Liver (tissue), 9 donors: ENCODE data around the gene FAM98B. TPM values are rescaled to one million over a fixed set of nuclear protein-coding genes. Genes with fewer than 3 reads are reported as not detected.

ENCODE experiments used
- DNase-seq: peaks from one replicate; pipeline ENCODE4 v3.0.0-alpha.2; 2017; ENCODE audit warnings: low spot score
- H3K27ac ChIP-seq, 2 donors: one replicate each; pipeline ENCODE4 v1.7.0; 2013; ENCODE audit warnings: inconsistent platforms in 2 of 2, low read length in 2 of 2, control low read depth in 1 of 2, low read depth in 1 of 2, mild to moderate bottlenecking in 1 of 2
- H3K27me3 ChIP-seq, 4 donors: one replicate each; pipeline versions ENCODE4 v1.6.1 to v1.7.0; 2013; ENCODE audit warnings: low read length in 3 of 4, inconsistent platforms in 1 of 4, mild to moderate bottlenecking in 1 of 4, moderate library complexity in 1 of 4; ENCODE audit not compliant: control insufficient read depth in 4 of 4, insufficient read depth in 4 of 4
- H3K36me3 ChIP-seq, 4 donors: one replicate each; pipeline versions ENCODE4 v1.6.1 to v1.7.0; 2013; ENCODE audit warnings: low read length in 3 of 4, mild to moderate bottlenecking in 3 of 4, low read depth in 1 of 4, moderate library complexity in 1 of 4; ENCODE audit not compliant: control insufficient read depth in 4 of 4, insufficient read depth in 3 of 4
- H3K4me1 ChIP-seq, 4 donors: one replicate each; pipeline versions ENCODE4 v1.6.1 to v1.7.0; 2013; ENCODE audit warnings: low read length in 3 of 4, mild to moderate bottlenecking in 3 of 4, moderate library complexity in 1 of 4; ENCODE audit not compliant: control insufficient read depth in 4 of 4, insufficient read depth in 4 of 4
- H3K4me3 ChIP-seq, 3 donors: one replicate each; pipeline versions ENCODE4 v1.6.1 to v1.7.0; 2013; ENCODE audit warnings: low read length in 3 of 3, control low read depth in 1 of 3, low read depth in 1 of 3, mild to moderate bottlenecking in 1 of 3
- H3K9ac ChIP-seq, 2 donors: one replicate each; pipeline ENCODE4 v1.7.0; 2013; ENCODE audit warnings: low read length in 2 of 2, mild to moderate bottlenecking in 2 of 2, moderate library complexity in 2 of 2, control low read depth in 1 of 2, low read depth in 1 of 2
- H3K9me3 ChIP-seq, 4 donors: one replicate each; pipeline versions ENCODE4 v1.6.1 to v1.7.0; 2013; ENCODE audit warnings: low read length in 3 of 4; ENCODE audit not compliant: control insufficient read depth in 4 of 4
- ATF3 ChIP-seq: IDR thresholded peaks from 2 replicates; pipeline ENCODE4 v1.6.1; 2016; ENCODE audit warnings: antibody characterized with exemption
- CTCF ChIP-seq: fragments of 150-350 bp; IDR thresholded peaks from 2 replicates; pipeline ENCODE4 v1.5.1; 2017; ENCODE audit warnings: improper control_type of control experiment, low read depth, low read length; ENCODE audit not compliant: missing input control
- EGR1 ChIP-seq, 2 donors: IDR thresholded peaks; 2 replicates each; pipeline ENCODE4 v1.6.1; 2016 to 2018; ENCODE audit warnings: antibody characterized with exemption in 2 of 2, low read depth in 2 of 2
- FOXA1 ChIP-seq: IDR thresholded peaks from 2 replicates; pipeline ENCODE4 v1.6.1; 2016; ENCODE audit warnings: antibody characterized with exemption
- FOXA2 ChIP-seq: IDR thresholded peaks from 2 replicates; pipeline ENCODE4 v1.6.1; 2016; ENCODE audit warnings: antibody characterized with exemption
- GABPA ChIP-seq, 2 donors: IDR thresholded peaks in 1 of 2; conservative IDR thresholded peaks in 1 of 2; 2 replicates each; pipeline ENCODE4 v1.6.1; 2016; ENCODE audit warnings: antibody characterized with exemption in 2 of 2, mild to moderate bottlenecking in 1 of 2, moderate library complexity in 1 of 2
- HNF4A ChIP-seq, 2 donors: conservative IDR thresholded peaks; 2 replicates each; pipeline ENCODE4 v1.6.1; 2016; ENCODE audit warnings: antibody characterized with exemption in 2 of 2, mild to moderate bottlenecking in 2 of 2
- HNF4G ChIP-seq: IDR thresholded peaks from 2 replicates; pipeline ENCODE4 v1.6.1; 2016; ENCODE audit warnings: antibody characterized with exemption
- JUND ChIP-seq, 2 donors: IDR thresholded peaks; 2 replicates each; pipeline ENCODE4 v1.6.1; 2016; ENCODE audit warnings: antibody characterized with exemption in 2 of 2
- MAX ChIP-seq: IDR thresholded peaks from 2 replicates; pipeline ENCODE4 v1.6.1; 2016; ENCODE audit warnings: antibody characterized with exemption
- NR2F2 ChIP-seq: IDR thresholded peaks from 2 replicates; pipeline ENCODE4 v1.6.1; 2016; ENCODE audit warnings: antibody characterized with exemption
- RAD21 ChIP-seq, 2 donors: IDR thresholded peaks; 2 replicates each; pipeline ENCODE4 v1.6.1; 2016; ENCODE audit warnings: antibody characterized with exemption in 2 of 2, mild to moderate bottlenecking in 2 of 2
- REST ChIP-seq: IDR thresholded peaks from 2 replicates; pipeline ENCODE4 v1.6.1; 2016; ENCODE audit warnings: antibody characterized with exemption, mild to moderate bottlenecking
- RXRA ChIP-seq, 2 donors: IDR thresholded peaks; 2 replicates each; pipeline ENCODE4 v1.6.1; 2017 to 2018; ENCODE audit warnings: antibody characterized with exemption in 2 of 2, mild to moderate bottlenecking in 1 of 2
- SP1 ChIP-seq: IDR thresholded peaks from 2 replicates; pipeline ENCODE4 v1.6.1; 2018; ENCODE audit warnings: antibody characterized with exemption, mild to moderate bottlenecking
- TAF1 ChIP-seq: conservative IDR thresholded peaks from 2 replicates; pipeline ENCODE4 v1.6.1; 2016; ENCODE audit warnings: antibody characterized with exemption, mild to moderate bottlenecking
- YY1 ChIP-seq: IDR thresholded peaks from 2 replicates; pipeline ENCODE4 v1.6.1; 2016; ENCODE audit warnings: antibody characterized with exemption, mild to moderate bottlenecking
- ZBTB33 ChIP-seq: IDR thresholded peaks from 2 replicates; pipeline ENCODE4 v1.6.1; 2016; ENCODE audit warnings: antibody characterized with exemption
- WGBS: extraction: QIAGEN DNeasy Blood & Tissue Kit; methylation state at CpG from one replicate; pipeline ENCODE4 v1.1.7; 2013; 5-methylcytosine and 5-hydroxymethylcytosine counted together
- polyA plus RNA-seq, 2 donors: library from polyadenylated mRNA; stranded (reverse) in 1 of 2; unstranded in 1 of 2; fragments of 200-250 nt in 1 of 2; fragments of >200 nt in 1 of 2; fragmentation: Nextera tagmentation in 1 of 2; extraction: Ambion mirVana in 1 of 2; gene quantifications; one replicate each; pipeline versions ENCODE4 v1.2.1 to v1.2.3, GENCODE V29; 2013 to 2015
- total RNA-seq, 2 donors: library from RNA; depleted of rRNA; stranded (reverse); fragments of >200 nt; gene quantifications; one replicate each; pipeline ENCODE4 v1.2.3, GENCODE V29; 2014
- donor health status: healthy.
- donor health status: healthy.
- donor health status: healthy.
- donor health status: healthy.
- donor health status: healthy.

FAM98B gene
- total and polyA plus RNA-seq, 4 donors, result 1.5 to 12.2 (median 4.3) TPM

GRCh38 chr15:38490242-38490922 is 36.5 kb downstream of the FAM98B start:
- H3K27me3 ChIP-seq, result no peaks in the 10 kb centered on the region
- H3K9ac ChIP-seq, result no peak overlapping the region
- no peak overlapping the region for H3K27ac ChIP-seq
- no peaks in the 10 kb centered on the region for H3K4me1 ChIP-seq
- H3K36me3 ChIP-seq, result peaks cover 0 to 4% (median 2%) of the 10 kb centered on the region in 4 donors
- DNase-seq, result no peak
- no peak overlapping the region for H3K4me3 ChIP-seq
- no peaks in the 10 kb centered on the region for H3K9me3 ChIP-seq
- WGBS, result 82% methylated on average over 3 of the region's 3 CpGs
- TF ChIP-seq JUND (IDR thresholded peaks at IDR 0.05) (no peak), CTCF (no peak), EGR1 (IDR thresholded peaks at IDR 0.05; ENCODE audit: low read depth in 2 of 2) (no peak), HNF4A (conservative IDR thresholded peaks at IDR 0.05) (no peak), TAF1 (no peak), ZBTB33 (no peak), RAD21 (IDR thresholded peaks at IDR 0.05) (no peak), MAX (no peak)

- WGBS, result 95% methylated on average over 1 of the region's 1 CpG
- Histone ChIP-seq H3K4me3 (no peak overlapping the region), H3K27me3 (no peaks in the 10 kb centered on the region), H3K27ac (no peak overlapping the region), H3K9ac (no peak overlapping the region), H3K4me1 (no peaks in the 10 kb centered on the region), H3K9me3 (no peaks in the 10 kb centered on the region), H3K36me3 (no peaks in the 10 kb centered on the region)
- TF ChIP-seq ZBTB33 (no peak), ATF3 (no peak), JUND (IDR thresholded peaks at IDR 0.05) (no peak), HNF4A (conservative IDR thresholded peaks at IDR 0.05) (no peak), FOXA1 (no peak), RXRA (IDR thresholded peaks at IDR 0.05) (no peak), GABPA (IDR thresholded peaks at IDR 0.05 in 1 of 2, conservative IDR thresholded peaks at IDR 0.05 in 1 of 2) (no peak), MAX (no peak), HNF4G (no peak), NR2F2 (no peak), SP1 (no peak), REST (no peak), RAD21 (IDR thresholded peaks at IDR 0.05) (no peak), TAF1 (no peak), CTCF (no peak), EGR1 (IDR thresholded peaks at IDR 0.05; ENCODE audit: low read depth in 2 of 2) (no peak), FOXA2 (no peak), YY1 (no peak)
- no peak for DNase-seq
Observed at GRCh38 chr15:38496151-38496550, 42.2 kb downstream of the FAM98B start.
